Neuronal stem cell (in vitro differentiated cells): ENCODE results near the gene AKAP5.

ENCODE experiments used
- DNase-seq: peaks from one replicate; pipeline ENCODE4 v3.0.0-alpha.2; 2013; ENCODE audit warnings: low spot score
- H2AFZ ChIP-seq: one replicate; pipeline ENCODE4 v1.6.1; 2013; ENCODE audit warnings: mild to moderate bottlenecking, low read length, inconsistent platforms
- H2AK5ac ChIP-seq: 2 replicates; pipeline ENCODE4 v1.6.1; 2013; ENCODE audit warnings: low read depth, mild to moderate bottlenecking, inconsistent platforms, low read length, moderate library complexity, mixed read lengths
- H2BK120ac ChIP-seq: 2 replicates; pipeline ENCODE4 v1.6.1; 2013; ENCODE audit warnings: low read depth, mild to moderate bottlenecking, inconsistent platforms, low read length, moderate library complexity, mixed read lengths
- H2BK12ac ChIP-seq: one replicate; pipeline ENCODE4 v1.6.1; 2013; ENCODE audit warnings: low read length, inconsistent platforms
- H2BK15ac ChIP-seq: 2 replicates; pipeline ENCODE4 v1.6.1; 2013; ENCODE audit warnings: mild to moderate bottlenecking, low read length, inconsistent platforms, mixed read lengths
- H2BK5ac ChIP-seq: one replicate; pipeline ENCODE4 v1.6.1; 2013; ENCODE audit warnings: inconsistent platforms, mild to moderate bottlenecking, low read length, moderate library complexity
- H3K14ac ChIP-seq: one replicate; pipeline ENCODE4 v1.6.1; 2013; ENCODE audit warnings: low read length, inconsistent platforms
- H3K18ac ChIP-seq: 2 replicates; pipeline ENCODE4 v1.6.1; 2013; ENCODE audit warnings: low read length, inconsistent platforms
- H3K23ac ChIP-seq: 2 replicates; pipeline ENCODE4 v1.6.1; 2013; ENCODE audit warnings: low read depth, mild to moderate bottlenecking, mixed read lengths, low read length, inconsistent platforms; ENCODE audit not compliant: poor library complexity
- H3K27ac ChIP-seq: replicated peaks from 3 replicates; pipeline ENCODE4 v1.5.1; 2013; ENCODE audit warnings: low read length, inconsistent platforms
- H3K27me3 ChIP-seq, 3 experiments: 2 replicates each; pipeline ENCODE4 v1.6.1; 2013; ENCODE audit warnings: low read length in 3 of 3, mild to moderate bottlenecking in 2 of 3, inconsistent platforms in 1 of 3, low read depth in 1 of 3, mixed read lengths in 1 of 3, moderate library complexity in 1 of 3; ENCODE audit not compliant: control insufficient read depth in 3 of 3, insufficient read depth in 3 of 3
- H3K36me3 ChIP-seq, 2 donors: replicated peaks in 1 of 2; 2 replicates each; pipeline ENCODE4 v1.6.1; 2013; ENCODE audit warnings: low read length in 2 of 2; ENCODE audit not compliant: control insufficient read depth in 2 of 2, insufficient read depth in 2 of 2
- H3K4ac ChIP-seq: 2 replicates; pipeline ENCODE4 v1.6.1; 2013; ENCODE audit warnings: inconsistent platforms, mild to moderate bottlenecking, low read length, moderate library complexity
- H3K4me1 ChIP-seq, 2 donors: 1 replicate in 1 of 2; 2 replicates in 1 of 2; pipeline ENCODE4 v1.6.1; 2013; ENCODE audit warnings: low read length in 2 of 2, low read depth in 1 of 2; ENCODE audit not compliant: control insufficient read depth in 2 of 2, insufficient read depth in 1 of 2
- H3K4me2 ChIP-seq: one replicate; pipeline ENCODE4 v1.6.1; 2013; ENCODE audit warnings: mild to moderate bottlenecking, low read length, inconsistent platforms; ENCODE audit not compliant: insufficient read depth, poor library complexity, severe bottlenecking
- H3K4me3 ChIP-seq, 2 donors: 2 replicates each; pipeline ENCODE4 v1.5.1; 2013; ENCODE audit warnings: low read length in 2 of 2, mild to moderate bottlenecking in 2 of 2, inconsistent platforms in 1 of 2, moderate library complexity in 1 of 2
- H3K79me1 ChIP-seq: one replicate; pipeline ENCODE4 v1.6.1; 2013; ENCODE audit warnings: low read depth, mild to moderate bottlenecking, inconsistent platforms, low read length, moderate library complexity
- H3K9ac ChIP-seq: one replicate; pipeline ENCODE4 v1.6.1; 2013; ENCODE audit warnings: mild to moderate bottlenecking, low read depth, low read length, inconsistent platforms; ENCODE audit not compliant: poor library complexity
- H3K9me3 ChIP-seq, 2 donors: replicated peaks in 1 of 2; 2 replicates each; pipeline versions ENCODE3 to v1.6.1; 2013; ENCODE audit warnings: low read length in 2 of 2, mild to moderate bottlenecking in 2 of 2, inconsistent platforms in 1 of 2, low read depth in 1 of 2, mixed read lengths in 1 of 2, moderate library complexity in 1 of 2; ENCODE audit not compliant: control insufficient read depth in 2 of 2, insufficient read depth in 1 of 2
- H4K8ac ChIP-seq: one replicate; pipeline ENCODE4 v1.6.1; 2013; ENCODE audit warnings: low read depth, mild to moderate bottlenecking, inconsistent platforms, low read length, moderate library complexity
- H4K91ac ChIP-seq: one replicate; pipeline ENCODE4 v1.6.1; 2013; ENCODE audit warnings: low read length, low read depth, mild to moderate bottlenecking, inconsistent platforms; ENCODE audit not compliant: poor library complexity
- WGBS, 2 donors: extraction: QIAGEN DNeasy Blood & Tissue Kit; methylation state at CpG; one replicate each; pipeline ENCODE4 v1.1.7; 2013; ENCODE audit warnings: missing lambda C conversion rate in 2 of 2, mixed read lengths in 1 of 2; ENCODE audit not compliant: insufficient read length in 2 of 2, insufficient replicate concordance in 1 of 2; ENCODE audit errors: extremely low coverage in 2 of 2; 5-methylcytosine and 5-hydroxymethylcytosine counted together

The AKAP5 gene

DNA sequence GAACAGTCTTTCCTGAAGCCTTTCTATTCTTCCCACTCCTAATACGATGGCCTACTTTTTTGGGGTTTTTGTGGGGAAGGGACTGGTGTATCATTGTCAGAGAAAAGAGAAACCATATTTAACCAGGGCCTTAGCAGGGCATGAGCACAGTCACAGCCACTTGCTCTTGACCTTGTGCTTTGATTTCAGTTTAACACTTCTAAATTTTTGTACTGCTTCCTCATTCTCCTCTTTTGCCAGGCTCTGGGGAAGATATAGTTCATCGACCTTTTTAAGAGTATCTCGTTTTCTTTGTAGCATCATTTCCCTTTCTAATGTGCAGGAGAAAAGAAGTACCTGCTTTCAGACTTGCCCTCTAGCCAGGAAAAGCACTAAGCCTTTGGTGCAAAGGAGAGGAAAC is 41.4 kb downstream of the AKAP5 start:
- H3K4me2 ChIP-seq, result no peak overlapping the region
- DNase-seq, result no peak
- no peak overlapping the region for H2BK12ac ChIP-seq
- H3K27me3 ChIP-seq, result no peaks in the 10 kb centered on the region
- H3K4ac ChIP-seq, result no peak overlapping the region
- H4K91ac ChIP-seq, result no peak overlapping the region
- H3K9me3 ChIP-seq, result no peaks in the 10 kb centered on the region
- no peak overlapping the region for H3K27ac ChIP-seq
- no peak overlapping the region for H3K9ac ChIP-seq
- H2AK5ac ChIP-seq, result no peak overlapping the region
- peaks cover 9 to 20% of the 10 kb centered on the region in 2 donors for H3K4me1 ChIP-seq
- H4K8ac ChIP-seq, result no peak overlapping the region
- H2AFZ ChIP-seq, result no peak overlapping the region
- no peak overlapping the region for H2BK5ac ChIP-seq
- no peak overlapping the region for H2BK120ac ChIP-seq
- no peaks in the 10 kb centered on the region for H3K79me1 ChIP-seq
- H3K36me3 ChIP-seq, result peaks cover 0 to 8% of the 10 kb centered on the region in 2 donors
- no CpG with 5 or more reads among the region's 3 CpGs for WGBS, 2 donors
- H3K18ac ChIP-seq, result no peak overlapping the region
- no peak overlapping the region for H2BK15ac ChIP-seq
- H3K14ac ChIP-seq, result no peak overlapping the region
- H3K23ac ChIP-seq, result no peak overlapping the region
- H3K4me3 ChIP-seq, result no peak overlapping the region

- H2BK5ac ChIP-seq, result no peak overlapping the region
- H3K4me3 ChIP-seq, result no peak overlapping the region
- H3K27me3 ChIP-seq, result no peaks in the 10 kb centered on the region
- H3K4ac ChIP-seq, result no peak overlapping the region
- no peaks in the 10 kb centered on the region for H3K9me3 ChIP-seq
- H3K18ac ChIP-seq, result no peak overlapping the region
- DNase-seq, result no peak
- H2AK5ac ChIP-seq, result no peak overlapping the region
- no peak overlapping the region for H2AFZ ChIP-seq
- H4K8ac ChIP-seq, result no peak overlapping the region
- peaks cover 2% of the 10 kb centered on the region for H3K79me1 ChIP-seq
- H3K36me3 ChIP-seq, result peaks cover 0 to 10% of the 10 kb centered on the region in 2 donors
- H4K91ac ChIP-seq, result no peak overlapping the region
- H3K4me2 ChIP-seq, result no peak overlapping the region
- no peak overlapping the region for H2BK15ac ChIP-seq
- no peak overlapping the region for H3K23ac ChIP-seq
- H3K9ac ChIP-seq, result no peak overlapping the region
- H3K14ac ChIP-seq, result no peak overlapping the region
- H3K4me1 ChIP-seq, result peaks cover 4 to 12% of the 10 kb centered on the region in 2 donors
- H3K27ac ChIP-seq, result no peak overlapping the region
- WGBS, 2 donors, result no CpG with 5 or more reads among the region's 4 CpGs
- no peak overlapping the region for H2BK12ac ChIP-seq
- H2BK120ac ChIP-seq, result no peak overlapping the region
Measured at GRCh38 chr14:64507376-64508156, 42.3 kb downstream of the AKAP5 start.

- Histone ChIP-seq H3K9me3 (no peaks in the 10 kb centered on the region), H3K23ac (no peak overlapping the region), H3K18ac (no peak overlapping the region), H3K4ac (no peak overlapping the region), H3K4me2 (no peak overlapping the region), H3K36me3 (peaks cover 0 to 15% of the 10 kb centered on the region in 2 donors), H2BK120ac (no peak overlapping the region), H2BK5ac (no peak overlapping the region), H3K27ac (no peak overlapping the region), H3K27me3 (no peaks in the 10 kb centered on the region), H4K8ac (no peak overlapping the region), H3K79me1 (peaks cover 2% of the 10 kb centered on the region), H2BK15ac (no peak overlapping the region), H4K91ac (no peak overlapping the region), H2AFZ (no peak overlapping the region), H3K14ac (no peak overlapping the region), H3K9ac (no peak overlapping the region), H3K4me1 (peaks cover 3 to 10% of the 10 kb centered on the region in 2 donors), H3K4me3 (no peak overlapping the region), H2AK5ac (no peak overlapping the region), H2BK12ac (no peak overlapping the region)
- no peak for DNase-seq
- no CpG with 5 or more reads among the region's 1 CpG for WGBS, 2 donors
Measured at GRCh38 chr14:64508215-64508776, 43.0 kb downstream of the AKAP5 start.

DNA sequence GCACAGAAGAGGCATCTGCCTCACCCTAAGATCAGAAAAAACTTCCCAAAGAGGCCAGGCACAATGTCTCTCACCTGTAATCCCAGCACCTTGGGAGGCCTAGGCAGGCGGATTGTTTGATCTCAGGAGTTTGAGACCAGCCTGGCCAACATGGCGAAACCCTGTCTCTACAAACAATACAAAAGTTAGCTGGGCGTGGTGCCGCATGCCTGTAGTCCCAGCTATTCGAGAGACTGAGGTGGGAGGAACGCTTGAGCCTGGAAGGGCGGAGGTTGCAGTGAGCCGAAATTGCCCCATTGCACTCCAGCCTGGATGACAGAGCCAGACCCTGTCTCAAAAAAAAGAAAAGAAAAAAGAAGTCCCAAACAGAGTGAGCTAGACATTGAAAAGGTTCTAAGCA is 43.7 kb downstream of the AKAP5 start:
- H3K4ac ChIP-seq, result no peak overlapping the region
- no peak overlapping the region for H2AFZ ChIP-seq
- no peak overlapping the region for H3K4me3 ChIP-seq
- H3K23ac ChIP-seq, result no peak overlapping the region
- WGBS, 2 donors, result no CpG with 5 or more reads among the region's 8 CpGs
- no peak overlapping the region for H2BK15ac ChIP-seq
- DNase-seq, result no peak
- H4K91ac ChIP-seq, result no peak overlapping the region
- H3K9ac ChIP-seq, result peak overlapping the region; percentile 31
- H3K79me1 ChIP-seq, result peaks cover 2% of the 10 kb centered on the region
- no peak overlapping the region for H2AK5ac ChIP-seq
- H4K8ac ChIP-seq, result no peak overlapping the region
- H3K4me1 ChIP-seq, result peaks cover 3 to 10% of the 10 kb centered on the region in 2 donors
- peaks cover 0 to 17% of the 10 kb centered on the region in 2 donors for H3K36me3 ChIP-seq
- no peak overlapping the region for H2BK12ac ChIP-seq
- H3K14ac ChIP-seq, result no peak overlapping the region
- H3K9me3 ChIP-seq, result no peaks in the 10 kb centered on the region
- H2BK120ac ChIP-seq, result no peak overlapping the region
- no peak overlapping the region for H3K18ac ChIP-seq
- no peak overlapping the region for H2BK5ac ChIP-seq
- no peak overlapping the region for H3K27ac ChIP-seq
- no peak overlapping the region for H3K4me2 ChIP-seq
- H3K27me3 ChIP-seq, result no peaks in the 10 kb centered on the region
